GM12878 (cell line): ENCODE measurements around the gene PDE9A. TPM values are rescaled to one million over a fixed set of nuclear protein-coding genes. Genes with fewer than 3 reads are reported as not detected.

Experiments
- ATAC-seq: fragments of 200-7000 bp; cut with Tn5 transposase; 3 replicates; pipeline ENCODE4 v1.9.1; 2020; ENCODE audit warnings: mild to moderate bottlenecking, moderate library complexity
- BruUV-seq: library from RNA; stranded (reverse); fragments of 400-500 nt; replicated peaks from 2 replicates; lab custom pipeline; 2021; lab: Mats Ljungman, UMichigan
- CTCF ChIA-PET: fragments of 300-600 bp; sonication (Branson Sonifier 250); formaldehyde crosslinking; extraction: SDS; loops from one replicate; lab custom pipeline; 2021; ENCODE audit warnings: inconsistent platforms; lab: Yijun Ruan, JAX
- POLR2A ChIA-PET: fragments of 350-600 bp; formaldehyde crosslinking; extraction: SDS; loops from one replicate; lab custom pipeline; 2021; ENCODE audit warnings: inconsistent platforms; lab: Charles Lee
- RAD21 ChIA-PET: fragments of 300-600 bp; sonication (Branson Sonifier 250); formaldehyde crosslinking; loops from one replicate; lab custom pipeline; 2023; ENCODE audit warnings: antibody characterized with exemption; ENCODE audit not compliant: unreplicated experiment; lab: Charles Lee
- SMC1A ChIA-PET: fragments of 300-600 bp; sonication (Branson Sonifier 250); formaldehyde crosslinking; loops from one replicate; lab custom pipeline; 2023; ENCODE audit not compliant: unreplicated experiment, uncharacterized antibody; lab: Charles Lee
- DNase-seq: peaks from one replicate; pipeline ENCODE4 v3.0.0-alpha.2; 2011; ENCODE audit warnings: low read depth, low spot score
- FAIRE-seq: peaks from 3 replicates; lab custom pipeline; 2011; peaks lifted over from hg19 to GRCh38; lab: Jason Lieb, UNC
- H2AFZ ChIP-seq: 2 replicates; pipeline ENCODE4 v1.6.0; 2011; ENCODE audit warnings: low read depth, low read length, control low read depth; ENCODE audit not compliant: control insufficient read depth
- H3K27ac ChIP-seq: 2 replicates; pipeline ENCODE4 v1.5.1; 2011; ENCODE audit warnings: control low read depth; ENCODE audit not compliant: control insufficient read depth, insufficient read depth
- H3K27me3 ChIP-seq, 2 experiments: replicated peaks in 1 of 2; 2 replicates each; pipeline versions ENCODE4 v1.6.0 to v1.6.1; 2011; ENCODE audit warnings: low read length in 1 of 2; ENCODE audit not compliant: control insufficient read depth in 2 of 2, insufficient read depth in 2 of 2
- H3K36me3 ChIP-seq, 2 experiments: 2 replicates each; pipeline ENCODE4 v1.5.1; 2011; ENCODE audit warnings: low read length in 1 of 2; ENCODE audit not compliant: control insufficient read depth in 2 of 2, insufficient read depth in 2 of 2
- H3K4me1 ChIP-seq: 2 replicates; pipeline ENCODE4 v1.6.1; 2011; ENCODE audit warnings: mild to moderate bottlenecking, low read length, moderate library complexity, mixed read lengths; ENCODE audit not compliant: control insufficient read depth, insufficient read depth
- H3K4me2 ChIP-seq: 2 replicates; pipeline ENCODE4 v1.6.0; 2011; ENCODE audit warnings: control low read depth; ENCODE audit not compliant: control insufficient read depth, insufficient read depth
- H3K4me3 ChIP-seq: fragments of 200-600 bp; sonication (generic); 2 replicates; pipeline ENCODE4 v1.5.1; 2016
- H3K79me2 ChIP-seq: 2 replicates; pipeline ENCODE4 v1.6.0; 2011; ENCODE audit warnings: low read length; ENCODE audit not compliant: control insufficient read depth, insufficient read depth
- H3K9ac ChIP-seq: 2 replicates; pipeline ENCODE4 v1.8.0; 2011; ENCODE audit warnings: low read length, control low read depth, mixed read lengths; ENCODE audit not compliant: control insufficient read depth, insufficient read depth
- H3K9me3 ChIP-seq: replicated peaks from 3 replicates; pipeline ENCODE4 v1.5.1; 2011; ENCODE audit warnings: mild to moderate bottlenecking, low read length; ENCODE audit not compliant: control insufficient read depth, insufficient read depth
- H4K20me1 ChIP-seq: 2 replicates; pipeline ENCODE4 v1.6.0; 2011; ENCODE audit not compliant: control insufficient read depth, insufficient read depth
- ESRRA ChIP-seq: IDR thresholded peaks from 2 replicates; pipeline ENCODE4 v1.6.1; 2012; ENCODE audit warnings: mild to moderate bottlenecking, low read length, improper control_type of control experiment
- PRDM15 ChIP-seq: fragments of 450-650 bp; formaldehyde crosslinking; IDR thresholded peaks from 2 replicates; pipeline ENCODE4 v1.4.0; 2020; ENCODE audit warnings: mild to moderate bottlenecking, moderate library complexity
- TARDBP ChIP-seq: IDR thresholded peaks from 2 replicates; pipeline ENCODE4 v1.6.1; 2016; ENCODE audit warnings: borderline replicate concordance
- WGBS: methylation state at CpG from one replicate; pipeline ENCODE4 v1.1.6; 2016; ENCODE audit warnings: low lambda C conversion rate; ENCODE audit not compliant: insufficient replicate concordance, insufficient coverage; ENCODE audit errors: missing lambda C conversion rate; 5-methylcytosine and 5-hydroxymethylcytosine counted together
- in situ Hi-C: fragments of 300-500 bp; cut with MboI; formaldehyde crosslinking; loops from 9 replicates; pipeline ENCODE4 v1.14.3; 2018; ENCODE audit warnings: mixed read lengths
- intact Hi-C: fragments of 100-400 bp; cut with micrococcal nuclease; formaldehyde crosslinking; loops from one replicate; pipeline ENCODE4 v1.14.2; 2022; ENCODE audit not compliant: unreplicated experiment
- polyA plus RNA-seq, 11 experiments: library from polyadenylated mRNA; depleted of rRNA in 4 of 11; unstranded in 6 of 11; stranded (reverse) in 5 of 11; fragments of >200 nt; fragmentation: Nextera tagmentation in 4 of 11; fragmentation: Illumina TruSeq in 1 of 11; extraction: Ambion mirVana in 4 of 11; extraction: Trizol in 1 of 11; gene quantifications; 1 replicate in 1 of 11; 2 replicates in 10 of 11; pipeline versions ENCODE4 v1.2.1 to v1.2.3, GENCODE V29; 2011 to 2016; ENCODE audit warnings: inconsistent platforms in 2 of 11, missing spikeins in 2 of 11, low read depth in 1 of 11
- total RNA-seq, 4 experiments: library from RNA; depleted of rRNA in 3 of 4; stranded (reverse); fragments of >200 nt in 3 of 4; fragmentation: Illumina TruSeq in 1 of 4; extraction: Trizol in 1 of 4; gene quantifications; 2 replicates each; pipeline versions ENCODE4 v1.2.1 to v1.2.3, GENCODE V29; 2013 to 2021
- TF ChIP-seq, protein P1 (sequence below): IDR thresholded peaks from 2 replicates; pipeline ENCODE4 v1.6.1; 2012; ENCODE audit warnings: low read length, inconsistent platforms

The PDE9A gene
- total and polyA plus RNA-seq, 10 of the 15 experiments (the other 5 are each of a cell fraction or from before 2014, with no cell fraction given), result 0.08 to 0.45 (median 0.20) TPM; not detected in 1

DNA sequence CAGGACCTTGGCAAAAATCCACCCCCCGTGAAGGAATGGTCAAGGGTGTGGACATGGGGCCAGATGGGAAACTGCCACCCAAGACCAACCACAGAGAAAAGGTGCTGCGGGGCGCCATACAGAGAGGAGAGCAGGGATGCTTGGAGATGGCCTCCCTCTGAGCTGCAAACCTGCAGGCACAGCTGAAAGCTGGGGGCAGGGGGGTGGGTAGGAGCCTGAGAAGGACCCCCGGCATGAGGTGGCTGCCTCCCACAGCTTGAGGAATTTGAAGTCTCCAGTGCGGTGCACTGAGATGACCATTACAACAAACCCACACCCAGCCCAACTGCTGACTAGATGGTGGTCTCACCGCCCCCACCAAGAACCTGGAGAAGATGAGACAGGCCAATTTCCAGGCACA lies 141.1 kb downstream of the PDE9A start:
- Histone ChIP-seq H3K4me1 (peaks cover 3% of the 10 kb centered on the region), H3K9me3 (no peaks in the 10 kb centered on the region), H3K79me2 (no peaks in the 10 kb centered on the region), H2AFZ (no peak overlapping the region), H3K4me2 (no peak overlapping the region), H3K9ac (no peak overlapping the region), H3K27ac (no peak overlapping the region), H3K4me3 (no peak overlapping the region), H4K20me1 (no peaks in the 10 kb centered on the region), H3K36me3 (no peaks in the 10 kb centered on the region), H3K27me3 (no peaks in the 10 kb centered on the region)
- no peak for ATAC-seq
- BruUV-seq, result no TSS peak
- SMC1A ChIA-PET, result no interaction called here
- intact Hi-C loops (no loop called here), in situ Hi-C loops (no loop called here)
- CTCF ChIA-PET, result no interaction called here
- no peak for TF ChIP-seq ESRRA
- no peak for TF ChIP-seq PRDM15 (CRISPR knock-in tag)
- no peak for TF ChIP-seq TARDBP
- TF ChIP-seq, protein P1, sequence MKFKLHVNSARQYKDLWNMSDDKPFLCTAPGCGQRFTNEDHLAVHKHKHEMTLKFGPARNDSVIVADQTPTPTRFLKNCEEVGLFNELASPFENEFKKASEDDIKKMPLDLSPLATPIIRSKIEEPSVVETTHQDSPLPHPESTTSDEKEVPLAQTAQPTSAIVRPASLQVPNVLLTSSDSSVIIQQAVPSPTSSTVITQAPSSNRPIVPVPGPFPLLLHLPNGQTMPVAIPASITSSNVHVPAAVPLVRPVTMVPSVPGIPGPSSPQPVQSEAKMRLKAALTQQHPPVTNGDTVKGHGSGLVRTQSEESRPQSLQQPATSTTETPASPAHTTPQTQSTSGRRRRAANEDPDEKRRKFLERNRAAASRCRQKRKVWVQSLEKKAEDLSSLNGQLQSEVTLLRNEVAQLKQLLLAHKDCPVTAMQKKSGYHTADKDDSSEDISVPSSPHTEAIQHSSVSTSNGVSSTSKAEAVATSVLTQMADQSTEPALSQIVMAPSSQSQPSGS, result no peak
- POLR2A ChIA-PET, result no interaction called here
- RAD21 ChIA-PET, result no interaction called here
- WGBS, result 43% methylated on average over 6 of the region's 6 CpGs
- DNase-seq, result no peak
- no peak for FAIRE-seq
